Neural crest cell (in vitro differentiated cells): ENCODE measurements around the gene TJP2. TPM values are rescaled to one million over a fixed set of nuclear protein-coding genes. Genes with fewer than 3 reads are reported as not detected.

ENCODE experiments used
- DNase-seq: peaks from one replicate; pipeline ENCODE4 v3.0.0; 2021; ENCODE audit warnings: low read depth, mixed read lengths, low spot score
- H3K27ac Mint-ChIP-seq: one replicate; pipeline ENCODE4 v1.8.0; 2021; ENCODE audit warnings: mild to moderate bottlenecking, mixed read lengths; ENCODE audit not compliant: unreplicated experiment
- H3K27me3 Mint-ChIP-seq: 2 replicates; pipeline ENCODE4 v1.8.0; 2021; ENCODE audit warnings: low read depth, mild to moderate bottlenecking, mixed read lengths
- H3K36me3 Mint-ChIP-seq: 2 replicates; pipeline ENCODE4 v1.8.0; 2021; ENCODE audit warnings: low read depth, mild to moderate bottlenecking, mixed read lengths
- H3K4me1 Mint-ChIP-seq: 2 replicates; pipeline ENCODE4 v1.8.0; 2021; ENCODE audit warnings: mixed read lengths
- H3K4me3 Mint-ChIP-seq: one replicate; pipeline ENCODE4 v1.8.0; 2021; ENCODE audit warnings: mild to moderate bottlenecking, mixed read lengths
- H3K9me3 Mint-ChIP-seq: 2 replicates; pipeline ENCODE4 v1.8.0; 2021; ENCODE audit warnings: mixed read lengths
- total RNA-seq: library from RNA; stranded (reverse); gene quantifications from 2 replicates; pipeline ENCODE4 v1.2.1, GENCODE V29; 2021
- TF ChIP-seq, protein P1 (sequence below): fragments of 200-600 bp; sonication (generic); conservative IDR thresholded peaks from 2 replicates; pipeline ENCODE4 v1.5.0; 2021; ENCODE audit warnings: antibody characterized with exemption, mild to moderate bottlenecking

TJP2 gene
- total RNA-seq, 1 donor from 2014 or later: 27.8 TPM

DNA sequence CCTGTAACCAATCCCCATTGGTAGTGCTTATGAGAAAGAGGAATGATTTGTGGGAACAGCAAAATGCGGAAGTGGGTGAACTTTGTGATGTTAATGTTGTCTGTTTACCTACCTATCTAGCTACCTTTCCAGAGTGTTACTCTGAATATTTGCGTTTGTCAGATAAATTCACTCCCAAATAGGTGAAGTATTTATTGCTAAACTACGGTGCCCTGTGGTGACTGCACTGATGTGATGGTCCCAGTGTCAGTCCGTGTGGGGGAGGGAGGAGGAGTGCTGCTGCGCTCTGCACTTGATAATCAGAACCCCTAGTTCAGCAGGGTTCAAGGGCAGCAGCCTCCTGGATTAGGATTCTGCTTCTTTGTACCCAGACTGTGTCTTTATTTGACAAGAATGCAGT is 55.3 kb downstream of the TJP2 start:
- Mint-ChIP-seq H3K4me3 (no peak overlapping the region), H3K27me3 (no peaks in the 10 kb centered on the region), H3K27ac (no peak overlapping the region), H3K9me3 (no peaks in the 10 kb centered on the region), H3K36me3 (peaks cover 3% of the 10 kb centered on the region), H3K4me1 (peaks cover 15% of the 10 kb centered on the region)
- no peak for DNase-seq
- TF ChIP-seq, protein P1, sequence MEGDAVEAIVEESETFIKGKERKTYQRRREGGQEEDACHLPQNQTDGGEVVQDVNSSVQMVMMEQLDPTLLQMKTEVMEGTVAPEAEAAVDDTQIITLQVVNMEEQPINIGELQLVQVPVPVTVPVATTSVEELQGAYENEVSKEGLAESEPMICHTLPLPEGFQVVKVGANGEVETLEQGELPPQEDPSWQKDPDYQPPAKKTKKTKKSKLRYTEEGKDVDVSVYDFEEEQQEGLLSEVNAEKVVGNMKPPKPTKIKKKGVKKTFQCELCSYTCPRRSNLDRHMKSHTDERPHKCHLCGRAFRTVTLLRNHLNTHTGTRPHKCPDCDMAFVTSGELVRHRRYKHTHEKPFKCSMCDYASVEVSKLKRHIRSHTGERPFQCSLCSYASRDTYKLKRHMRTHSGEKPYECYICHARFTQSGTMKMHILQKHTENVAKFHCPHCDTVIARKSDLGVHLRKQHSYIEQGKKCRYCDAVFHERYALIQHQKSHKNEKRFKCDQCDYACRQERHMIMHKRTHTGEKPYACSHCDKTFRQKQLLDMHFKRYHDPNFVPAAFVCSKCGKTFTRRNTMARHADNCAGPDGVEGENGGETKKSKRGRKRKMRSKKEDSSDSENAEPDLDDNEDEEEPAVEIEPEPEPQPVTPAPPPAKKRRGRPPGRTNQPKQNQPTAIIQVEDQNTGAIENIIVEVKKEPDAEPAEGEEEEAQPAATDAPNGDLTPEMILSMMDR: no peak

DNA sequence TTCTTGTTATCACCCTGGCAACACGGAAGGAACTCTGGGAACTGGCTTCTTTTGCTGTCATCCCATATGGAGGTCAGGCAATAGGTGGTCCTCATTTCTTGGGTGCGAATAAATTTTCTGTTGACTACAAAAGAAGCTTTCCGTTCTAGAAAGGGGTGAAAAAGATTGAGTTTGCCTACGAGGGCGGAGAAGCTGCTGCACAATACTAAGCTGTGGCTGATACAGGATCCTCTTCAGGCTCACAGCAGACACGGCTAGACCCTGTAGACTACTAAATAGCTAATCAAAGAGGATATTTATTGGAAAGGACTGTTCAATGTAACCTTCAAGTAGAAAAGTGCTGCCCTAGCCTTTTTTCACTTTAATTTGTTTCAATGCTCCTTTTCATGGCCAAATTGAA is 58.1 kb downstream of the TJP2 start:
- H3K4me3 Mint-ChIP-seq: no peak overlapping the region
- no peaks in the 10 kb centered on the region for H3K9me3 Mint-ChIP-seq
- H3K27ac Mint-ChIP-seq: peak overlapping the region; percentile 78
- H3K4me1 Mint-ChIP-seq: peaks cover 15% of the 10 kb centered on the region
- peaks cover 3% of the 10 kb centered on the region for H3K36me3 Mint-ChIP-seq
- no peaks in the 10 kb centered on the region for H3K27me3 Mint-ChIP-seq
- DNase-seq: no peak
- TF ChIP-seq, protein P1: no peak

DNA sequence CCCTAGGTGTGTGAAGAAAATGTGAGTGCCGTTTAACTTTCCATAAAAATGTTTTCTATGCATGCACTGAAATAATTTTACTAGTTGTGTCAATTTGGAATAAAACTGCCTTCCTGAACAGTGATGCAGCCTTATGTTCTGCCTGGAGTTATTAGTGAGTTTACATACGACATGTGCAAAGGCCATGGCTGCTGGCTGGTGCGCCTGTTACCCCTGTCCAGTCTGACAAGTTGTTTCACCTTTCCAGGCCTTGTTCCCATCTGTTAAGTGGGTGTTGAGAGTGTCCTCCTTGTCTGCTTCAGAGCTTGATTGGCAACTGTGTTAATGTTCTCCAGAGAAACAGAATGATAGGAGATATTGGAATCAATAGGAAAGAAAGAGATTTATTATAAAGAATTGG is 60.6 kb downstream of the TJP2 start:
- H3K4me3 Mint-ChIP-seq: no peak overlapping the region

DNA sequence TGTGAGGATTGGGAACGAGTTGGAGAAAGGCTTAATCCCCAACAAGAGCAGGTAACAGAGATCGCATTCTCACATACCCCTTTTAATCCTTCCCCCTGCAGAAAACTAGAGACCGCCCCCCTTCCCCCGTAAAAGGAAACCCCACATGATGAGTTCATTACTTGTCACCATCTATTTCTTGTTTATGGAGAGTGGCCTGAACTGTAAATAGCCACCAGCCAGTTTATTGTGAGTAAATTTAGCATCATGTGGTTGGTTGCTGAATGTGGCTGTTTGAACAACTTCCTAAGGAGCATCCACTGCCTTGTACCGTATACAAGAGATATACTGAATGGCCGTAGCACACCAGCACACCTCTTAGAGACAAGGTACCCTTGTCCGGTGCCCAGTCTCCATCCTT is 62.1 kb downstream of the TJP2 start:
- no peak for DNase-seq
- H3K4me3 Mint-ChIP-seq: no peak overlapping the region
- H3K9me3 Mint-ChIP-seq: no peaks in the 10 kb centered on the region
- H3K27me3 Mint-ChIP-seq: no peaks in the 10 kb centered on the region
- peak overlapping the region; percentile 14 for H3K27ac Mint-ChIP-seq
- H3K36me3 Mint-ChIP-seq: no peaks in the 10 kb centered on the region
- TF ChIP-seq, protein P1: no peak
- H3K4me1 Mint-ChIP-seq: peaks cover 15% of the 10 kb centered on the region

More for the DNA sequence above, 60.6 kb downstream of the TJP2 start:
- Mint-ChIP-seq H3K36me3 (peaks cover 3% of the 10 kb centered on the region), H3K27me3 (no peaks in the 10 kb centered on the region), H3K9me3 (no peaks in the 10 kb centered on the region), H3K27ac (no peak overlapping the region), H3K4me1 (peaks cover 15% of the 10 kb centered on the region)
- TF ChIP-seq, protein P1: no peak
- DNase-seq: no peak

DNA sequence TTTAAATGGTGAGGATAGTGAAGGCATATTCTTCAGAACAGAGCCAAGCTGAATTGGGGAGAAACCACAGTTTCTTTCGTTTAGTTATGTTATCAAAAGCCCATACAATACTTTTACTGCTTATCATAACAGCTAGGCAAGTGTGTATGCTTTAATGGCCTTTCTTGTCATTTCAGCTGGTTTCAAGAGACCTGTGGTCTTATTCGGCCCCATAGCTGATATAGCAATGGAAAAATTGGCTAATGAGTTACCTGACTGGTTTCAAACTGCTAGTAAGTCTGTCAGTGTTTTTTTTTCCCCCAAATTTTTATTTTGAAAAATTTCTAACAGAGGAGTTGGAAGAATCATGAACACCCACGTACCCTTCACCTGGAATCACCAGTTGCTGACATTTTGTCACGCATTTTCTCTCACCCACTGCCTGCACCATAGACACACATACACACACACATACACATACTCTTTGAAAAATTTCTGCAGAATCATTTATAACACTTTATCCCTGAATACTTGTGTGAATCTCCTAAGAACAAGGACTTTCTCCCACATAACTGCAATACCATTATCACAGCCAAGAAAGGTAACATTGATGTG is 63.7 kb downstream of the TJP2 start:
- no peaks in the 10 kb centered on the region for H3K27me3 Mint-ChIP-seq
- peaks cover 1% of the 10 kb centered on the region for H3K4me1 Mint-ChIP-seq
- no peak overlapping the region for H3K4me3 Mint-ChIP-seq
- no peak for DNase-seq
- H3K9me3 Mint-ChIP-seq: no peaks in the 10 kb centered on the region
- no peaks in the 10 kb centered on the region for H3K36me3 Mint-ChIP-seq
- TF ChIP-seq, protein P1: no peak
- H3K27ac Mint-ChIP-seq: no peak overlapping the region
